H1 (cell line): Measurements from ENCODE around the gene PURB. TPM values are rescaled to one million over a fixed set of nuclear protein-coding genes. Genes with fewer than 3 reads are reported as not detected.

ENCODE experiments used
- CTCF ChIA-PET: fragments of 300-600 bp; sonication (Branson Sonifier 250); formaldehyde crosslinking; loops from one replicate; lab custom pipeline; 2021; ENCODE audit not compliant: partially characterized antibody; lab: Charles Lee
- POLR2A ChIA-PET: fragments of 300-600 bp; sonication (Branson Sonifier 250); formaldehyde crosslinking; loops from one replicate; lab custom pipeline; 2021; ENCODE audit warnings: inconsistent platforms; ENCODE audit not compliant: partially characterized antibody; lab: Charles Lee
- DNase-seq, 2 experiments: peaks; one replicate each; pipeline versions ENCODE4 v3.0.0 to v3.0.0-alpha.2; 2010 to 2022; ENCODE audit warnings: low spot score in 2 of 2, low read depth in 1 of 2, mixed read lengths in 1 of 2
- FAIRE-seq: peaks from 2 replicates; lab custom pipeline; 2011; peaks lifted over from hg19 to GRCh38; lab: Jason Lieb, UNC
- H2AFZ ChIP-seq: 2 replicates; pipeline ENCODE4 v1.8.1; 2012; ENCODE audit warnings: low read length, inconsistent platforms
- H2AK5ac ChIP-seq: 2 replicates; pipeline ENCODE4 v1.6.1; 2013; ENCODE audit warnings: low read depth, low read length
- H2BK120ac ChIP-seq: replicated peaks from 2 replicates; pipeline ENCODE3; 2013; ENCODE audit warnings: low read depth, low read length, inconsistent platforms
- H2BK12ac ChIP-seq: 2 replicates; pipeline ENCODE4 v1.6.1; 2013; ENCODE audit warnings: low read depth, low read length
- H2BK15ac ChIP-seq: 2 replicates; pipeline ENCODE4 v1.6.1; 2013; ENCODE audit warnings: low read length
- H2BK20ac ChIP-seq: 2 replicates; pipeline ENCODE4 v1.6.1; 2013; ENCODE audit warnings: low read length
- H2BK5ac ChIP-seq: 2 replicates; pipeline ENCODE4 v1.6.1; 2013; ENCODE audit warnings: low read depth, low read length
- H3K14ac ChIP-seq: 2 replicates; pipeline ENCODE4 v1.6.1; 2013; ENCODE audit warnings: inconsistent platforms; ENCODE audit not compliant: insufficient read length
- H3K18ac ChIP-seq: 2 replicates; pipeline ENCODE4 v1.6.1; 2013; ENCODE audit warnings: low read length; ENCODE audit errors: extremely low read depth
- H3K23ac ChIP-seq: 2 replicates; pipeline ENCODE4 v1.6.1; 2013; ENCODE audit warnings: inconsistent platforms; ENCODE audit not compliant: insufficient read length
- H3K23me2 ChIP-seq: 2 replicates; pipeline ENCODE4 v1.6.1; 2013; ENCODE audit warnings: low read depth, low read length
- H3K27ac ChIP-seq: 2 replicates; pipeline ENCODE4 v1.6.1; 2011; ENCODE audit warnings: low read depth, low read length, inconsistent platforms
- H3K27me3 ChIP-seq, 4 experiments: replicated peaks in 1 of 4; 1 replicate in 1 of 4; 2 replicates in 3 of 4; pipeline versions ENCODE4 v1.6.1 to v1.8.1; 2011 to 2013; ENCODE audit warnings: low read length in 3 of 4, mild to moderate bottlenecking in 3 of 4, inconsistent platforms in 2 of 4, mixed read lengths in 2 of 4, moderate library complexity in 1 of 4; ENCODE audit not compliant: control insufficient read depth in 3 of 4, insufficient read depth in 3 of 4; ENCODE audit errors: extremely low read depth in 1 of 4
- H3K36me3 ChIP-seq, 4 experiments: 2 replicates each; pipeline versions ENCODE4 v1.6.1 to v1.8.1; 2011 to 2013; ENCODE audit warnings: mild to moderate bottlenecking in 4 of 4, low read length in 3 of 4, moderate library complexity in 2 of 4, control low read depth in 1 of 4, inconsistent platforms in 1 of 4; ENCODE audit not compliant: insufficient read depth in 4 of 4, control insufficient read depth in 2 of 4
- H3K4ac ChIP-seq: replicated peaks from 2 replicates; pipeline ENCODE3; 2013; ENCODE audit warnings: low read length, low read depth, mixed read lengths, inconsistent platforms; ENCODE audit not compliant: insufficient read length
- H3K4me1 ChIP-seq, 4 experiments: replicated peaks in 1 of 4; 1 replicate in 1 of 4; 2 replicates in 3 of 4; pipeline versions ENCODE4 v1.6.1 to v1.8.1; 2011 to 2013; ENCODE audit warnings: low read length in 3 of 4, inconsistent platforms in 2 of 4, mixed read lengths in 1 of 4; ENCODE audit not compliant: insufficient read depth in 4 of 4, control insufficient read depth in 3 of 4
- H3K4me2 ChIP-seq, 2 experiments: 2 replicates each; pipeline versions ENCODE4 v1.6.1 to v1.8.1; 2011 to 2013; ENCODE audit warnings: low read depth in 2 of 2, low read length in 2 of 2, control low read depth in 1 of 2, inconsistent platforms in 1 of 2, mild to moderate bottlenecking in 1 of 2; ENCODE audit not compliant: insufficient read depth in 1 of 2
- H3K4me3 ChIP-seq, 4 experiments: fragments of 200-600, 300-600 bp in 1 of 4; sonication (generic), shearing (Covaris generic), sonication (Bioruptor Twin) in 1 of 4; 2 replicates each; pipeline versions ENCODE4 v1.5.1 to v1.8.1; 2011 to 2016; ENCODE audit warnings: low read length in 4 of 4, low read depth in 3 of 4, control low read depth in 2 of 4, inconsistent platforms in 2 of 4, mild to moderate bottlenecking in 2 of 4, mixed read lengths in 1 of 4, moderate library complexity in 1 of 4; ENCODE audit not compliant: insufficient read depth in 2 of 4; ENCODE audit errors: extremely low read depth in 1 of 4
- H3K56ac ChIP-seq: replicated peaks from 2 replicates; pipeline ENCODE3; 2013; ENCODE audit warnings: low read depth, mild to moderate bottlenecking, mixed read lengths, low read length, inconsistent platforms; ENCODE audit not compliant: insufficient read length
- H3K79me1 ChIP-seq: 2 replicates; pipeline ENCODE4 v1.6.1; 2013; ENCODE audit warnings: low read depth, low read length, control low read depth
- H3K79me2 ChIP-seq, 2 experiments: 2 replicates each; pipeline versions ENCODE4 v1.6.1 to v1.8.1; 2012 to 2013; ENCODE audit warnings: low read length in 2 of 2, mild to moderate bottlenecking in 2 of 2, inconsistent platforms in 1 of 2; ENCODE audit not compliant: insufficient read depth in 2 of 2, control insufficient read depth in 1 of 2
- H3K9ac ChIP-seq, 4 experiments: replicated peaks in 1 of 4; 1 replicate in 1 of 4; 2 replicates in 3 of 4; pipeline versions ENCODE4 v1.6.1 to v1.8.1; 2011 to 2013; ENCODE audit warnings: low read depth in 3 of 4, low read length in 3 of 4, control low read depth in 2 of 4, mild to moderate bottlenecking in 2 of 4, moderate library complexity in 2 of 4, inconsistent platforms in 1 of 4; ENCODE audit errors: extremely low read depth in 1 of 4
- H3K9me3 ChIP-seq, 2 experiments: 2 replicates each; pipeline versions ENCODE4 v1.6.1 to v1.8.1; 2012 to 2013; ENCODE audit warnings: mild to moderate bottlenecking in 2 of 2, moderate library complexity in 2 of 2, control low read depth in 1 of 2, inconsistent platforms in 1 of 2, low read depth in 1 of 2, low read length in 1 of 2, mixed read lengths in 1 of 2; ENCODE audit not compliant: insufficient read depth in 2 of 2
- H4K20me1 ChIP-seq, 2 experiments: replicated peaks in 1 of 2; 2 replicates each; pipeline versions ENCODE3 to v1.8.1; 2011 to 2013; ENCODE audit warnings: inconsistent platforms in 2 of 2, low read length in 2 of 2, mild to moderate bottlenecking in 1 of 2; ENCODE audit not compliant: insufficient read depth in 2 of 2, control insufficient read depth in 1 of 2
- H4K5ac ChIP-seq: 2 replicates; pipeline ENCODE4 v1.6.1; 2013; ENCODE audit warnings: low read length, low read depth, mixed read lengths, inconsistent platforms; ENCODE audit not compliant: insufficient read length
- H4K8ac ChIP-seq: 2 replicates; pipeline ENCODE4 v1.8.0; 2013; ENCODE audit warnings: mild to moderate bottlenecking, moderate library complexity, low read length, inconsistent platforms; ENCODE audit not compliant: insufficient read depth; ENCODE audit errors: extremely low read depth
- H4K91ac ChIP-seq: replicated peaks from 2 replicates; pipeline ENCODE3; 2013; ENCODE audit warnings: low read length, mixed read lengths, inconsistent platforms; ENCODE audit not compliant: insufficient read length
- BACH1 ChIP-seq: IDR thresholded peaks from 2 replicates; pipeline ENCODE4 v1.6.1; 2012; ENCODE audit warnings: low read length, improper control_type of control experiment
- BCL11A ChIP-seq, 2 experiments: IDR thresholded peaks; one replicate each; pipeline ENCODE4 v1.6.1; 2011; ENCODE audit warnings: low read depth in 2 of 2, low read length in 2 of 2, mild to moderate bottlenecking in 2 of 2
- CTBP2 ChIP-seq: IDR thresholded peaks from 2 replicates; pipeline ENCODE4 v1.7.0; 2011; ENCODE audit warnings: borderline replicate concordance, mild to moderate bottlenecking, moderate library complexity, mixed read lengths, low read length; ENCODE audit not compliant: insufficient read depth, insufficient read length
- EP300 ChIP-seq, 2 experiments: IDR thresholded peaks; 1 replicate in 1 of 2; 2 replicates in 1 of 2; pipeline ENCODE4 v1.6.1; 2011 to 2012; ENCODE audit warnings: low read depth in 2 of 2, low read length in 2 of 2, mild to moderate bottlenecking in 2 of 2, borderline replicate concordance in 1 of 2, inconsistent platforms in 1 of 2, moderate library complexity in 1 of 2
- JUN ChIP-seq: IDR thresholded peaks from 2 replicates; pipeline ENCODE4 v1.6.1; 2011; ENCODE audit warnings: low read depth, mild to moderate bottlenecking, improper control_type of control experiment, low read length
- PHF8 ChIP-seq: fragments of 200-600 bp; sonication (generic); conservative IDR thresholded peaks from 2 replicates; pipeline ENCODE4 v1.7.1; 2012; ENCODE audit warnings: low read depth, mild to moderate bottlenecking, inconsistent platforms, low read length, moderate library complexity
- POLR2AphosphoS5 ChIP-seq: IDR thresholded peaks from 2 replicates; pipeline ENCODE4 v1.6.1; 2011; ENCODE audit warnings: low read depth, low read length
- POU5F1 ChIP-seq: IDR thresholded peaks from 2 replicates; pipeline ENCODE4 v1.6.1; 2011; ENCODE audit warnings: low read depth, mild to moderate bottlenecking, low read length, moderate library complexity
- RXRA ChIP-seq: IDR thresholded peaks from 2 replicates; pipeline ENCODE4 v1.6.1; 2011; ENCODE audit warnings: low read depth, mild to moderate bottlenecking, low read length, moderate library complexity; ENCODE audit not compliant: insufficient read depth
- SP2 ChIP-seq: IDR thresholded peaks from 2 replicates; pipeline ENCODE4 v1.6.1; 2012; ENCODE audit warnings: mild to moderate bottlenecking, low read length, inconsistent platforms
- YY1 ChIP-seq: IDR thresholded peaks from 2 replicates; pipeline ENCODE4 v1.6.1; 2011; ENCODE audit warnings: low read depth, mild to moderate bottlenecking, low read length
- ZNF274 ChIP-seq: IDR thresholded peaks from 2 replicates; pipeline ENCODE4 v1.7.0; 2012; ENCODE audit warnings: low read length, borderline replicate concordance; ENCODE audit errors: extremely low read depth
- WGBS, 2 experiments: shearing (Covaris generic) in 1 of 2; methylation state at CpG; one replicate each; pipeline versions ENCODE4 v1.1.6 to v1.1.7; 2013 to 2015; ENCODE audit warnings: low lambda C conversion rate in 2 of 2, mixed read lengths in 2 of 2, inconsistent platforms in 1 of 2, low coverage in 1 of 2, missing lambda C conversion rate in 1 of 2; ENCODE audit not compliant: insufficient replicate concordance in 2 of 2, insufficient coverage in 1 of 2, insufficient read length in 1 of 2; ENCODE audit errors: extremely low coverage in 1 of 2, missing lambda C conversion rate in 1 of 2; 5-methylcytosine and 5-hydroxymethylcytosine counted together
- polyA plus RNA-seq, 7 experiments: library from polyadenylated mRNA; depleted of rRNA in 3 of 7; stranded (reverse) in 5 of 7; unstranded in 2 of 7; fragments of >200 nt in 5 of 7; fragments of 200-250 nt in 2 of 7; gene quantifications; 1 replicate in 5 of 7; 2 replicates in 1 of 7; 4 replicates in 1 of 7; pipeline versions ENCODE4 v1.2.1 to v1.2.3, GENCODE V29; 2011 to 2013; ENCODE audit warnings: missing spikeins in 2 of 7, mixed read lengths in 2 of 7
- total RNA-seq: library from RNA; stranded (reverse); fragmentation: NEBNext Ultra II Directional; extraction: Animal tissue kit (Norgen Biotek cat#: 25700); gene quantifications from 2 replicates; pipeline ENCODE4 v1.2.1, GENCODE V29; 2021
- TF ChIP-seq, protein P1 (sequence below): IDR thresholded peaks from 2 replicates; pipeline ENCODE4 v1.6.1; 2011; ENCODE audit warnings: low read depth, mild to moderate bottlenecking, low read length; ENCODE audit not compliant: insufficient read depth

Gene PURB
- total and polyA plus RNA-seq, 2 of the 8 experiments (the other 6 are each of a cell fraction or from before 2014, with no cell fraction given) = 3.3 to 22.7 TPM

GRCh38 chr7:44891791-44892190 lies 6.5 kb upstream of the PURB start:
- DNase-seq = no peak
- Histone ChIP-seq H4K5ac (no peak overlapping the region), H3K27ac (no peak overlapping the region), H3K4me2 (no peak overlapping the region), H3K4me3 (no peak overlapping the region), H3K4me1 (no peaks in the 10 kb centered on the region), H2BK12ac (no peak overlapping the region), H2BK5ac (no peak overlapping the region), H3K4ac (no peak overlapping the region), H3K79me1 (no peaks in the 10 kb centered on the region), H2BK20ac (no peak overlapping the region), H3K9me3 (no peaks in the 10 kb centered on the region), H3K14ac (no peak overlapping the region), H2BK15ac (no peak overlapping the region), H2BK120ac (no peak overlapping the region), H3K23ac (no peak overlapping the region), H3K9ac (no peak overlapping the region), H3K23me2 (no peaks in the 10 kb centered on the region), H4K20me1 (no peaks in the 10 kb centered on the region), H3K79me2 (no peaks in the 10 kb centered on the region), H2AFZ (no peak overlapping the region), H4K91ac (no peak overlapping the region), H2AK5ac (no peak overlapping the region), H3K18ac (no peak overlapping the region), H3K36me3 (no peaks in the 10 kb centered on the region), H4K8ac (no peak overlapping the region), H3K27me3 (no peaks in the 10 kb centered on the region; a peak in 2 of 7 replicates), H3K56ac (no peak overlapping the region)
- ChIA-PET POLR2A (interaction anchor here (1.2 to 1.4 kb wide), 4 partner anchors 43 to 95 kb away, joined by 3 read pairs; no protein-coding TSS in a partner anchor), CTCF (interaction anchor here (0.8 kb wide), 1 partner anchor 82 kb away, joined by 3 read pairs; no protein-coding TSS in a partner anchor)
- no peak for TF ChIP-seq RXRA
- TF ChIP-seq SP2 = no peak
- TF ChIP-seq JUN = no peak
- TF ChIP-seq, protein P1, sequence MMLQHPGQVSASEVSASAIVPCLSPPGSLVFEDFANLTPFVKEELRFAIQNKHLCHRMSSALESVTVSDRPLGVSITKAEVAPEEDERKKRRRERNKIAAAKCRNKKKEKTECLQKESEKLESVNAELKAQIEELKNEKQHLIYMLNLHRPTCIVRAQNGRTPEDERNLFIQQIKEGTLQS = no peak
- TF ChIP-seq POLR2AphosphoS5 = no peak
- TF ChIP-seq BACH1 = no peak
- no peak for TF ChIP-seq PHF8
- no peak for TF ChIP-seq YY1
- no peak for TF ChIP-seq ZNF274
- TF ChIP-seq CTBP2 = no peak
- TF ChIP-seq EP300 (IDR thresholded peaks at IDR 0.05; ENCODE audit: borderline replicate concordance in 1 of 2, low read depth in 2 of 2, low read length in 2 of 2) = no peak
- no peak for TF ChIP-seq BCL11A (IDR thresholded peaks at IDR 0.05; ENCODE audit: low read depth in 2 of 2, low read length in 2 of 2)
- no peak for TF ChIP-seq POU5F1
- WGBS, 2 experiments = 90% methylated on average over 1 of the region's 1 CpG; no CpG with 5 or more reads in 1 of the 2 experiments
- no peak for FAIRE-seq
